ENCODE results near the gene ISOC2. TPM values are rescaled to one million over a fixed set of nuclear protein-coding genes. Genes with fewer than 3 reads are reported as not detected.
A peak's percentile ranks its signal among the peaks of the same experiment; 100 is the strongest.
"Not testable (repeated sequence)": the region's sequence is repeated elsewhere in the genome, so short reads cannot be mapped to it uniquely, and the experiment has no call there.

The ISOC2 gene
- total RNA-seq, 1 donor from 2014 or later = 36.6 TPM

DNA sequence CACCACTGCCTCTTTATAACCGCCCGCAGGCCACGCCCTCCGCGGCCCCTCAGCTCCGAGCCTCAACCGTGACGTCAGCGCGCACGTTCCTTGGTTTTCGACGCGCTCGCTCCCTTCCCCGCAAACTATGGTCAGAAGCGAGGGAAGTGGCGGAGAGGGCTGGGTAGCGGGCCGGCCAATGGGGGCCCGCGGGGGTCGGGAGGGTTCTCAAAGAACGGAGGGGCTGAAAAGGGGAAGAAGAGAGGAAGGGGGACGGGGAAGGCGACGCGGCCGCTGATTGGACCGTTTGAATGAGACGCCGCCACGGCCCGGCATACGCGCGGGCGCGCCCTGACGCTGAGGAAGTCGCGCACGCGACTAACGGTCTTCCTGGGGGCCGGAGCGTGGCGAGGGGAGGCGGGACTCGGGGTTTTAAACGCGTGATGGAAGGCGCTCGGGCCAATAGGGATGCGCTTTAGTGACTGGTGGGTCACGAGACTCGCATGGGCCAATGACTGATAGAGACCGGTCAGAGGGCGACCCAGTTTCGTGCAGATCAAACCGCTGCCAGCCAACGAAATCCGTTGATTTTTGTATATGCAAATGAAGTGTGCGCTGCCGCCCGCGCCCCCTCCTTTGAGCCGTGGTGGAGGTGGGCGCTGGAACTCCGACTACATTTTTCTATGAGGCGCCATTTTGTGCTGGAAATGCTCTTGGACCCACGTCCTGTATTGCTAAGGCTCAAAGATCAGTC lies 53.5 kb downstream of the ISOC2 start:
- TF ChIP-seq, protein P1, sequence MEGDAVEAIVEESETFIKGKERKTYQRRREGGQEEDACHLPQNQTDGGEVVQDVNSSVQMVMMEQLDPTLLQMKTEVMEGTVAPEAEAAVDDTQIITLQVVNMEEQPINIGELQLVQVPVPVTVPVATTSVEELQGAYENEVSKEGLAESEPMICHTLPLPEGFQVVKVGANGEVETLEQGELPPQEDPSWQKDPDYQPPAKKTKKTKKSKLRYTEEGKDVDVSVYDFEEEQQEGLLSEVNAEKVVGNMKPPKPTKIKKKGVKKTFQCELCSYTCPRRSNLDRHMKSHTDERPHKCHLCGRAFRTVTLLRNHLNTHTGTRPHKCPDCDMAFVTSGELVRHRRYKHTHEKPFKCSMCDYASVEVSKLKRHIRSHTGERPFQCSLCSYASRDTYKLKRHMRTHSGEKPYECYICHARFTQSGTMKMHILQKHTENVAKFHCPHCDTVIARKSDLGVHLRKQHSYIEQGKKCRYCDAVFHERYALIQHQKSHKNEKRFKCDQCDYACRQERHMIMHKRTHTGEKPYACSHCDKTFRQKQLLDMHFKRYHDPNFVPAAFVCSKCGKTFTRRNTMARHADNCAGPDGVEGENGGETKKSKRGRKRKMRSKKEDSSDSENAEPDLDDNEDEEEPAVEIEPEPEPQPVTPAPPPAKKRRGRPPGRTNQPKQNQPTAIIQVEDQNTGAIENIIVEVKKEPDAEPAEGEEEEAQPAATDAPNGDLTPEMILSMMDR (IDR thresholded peaks at IDR 0.05; ENCODE audit: unreplicated experiment) = no peak
- Mint-ChIP-seq H3K27ac (peak overlapping the region; percentile 98), H3K27me3 (peaks cover 14% of the 10 kb centered on the region), H3K9me3 (ENCODE audit: low read depth) (peaks cover 9% of the 10 kb centered on the region), H3K36me3 (ENCODE audit: insufficient read depth) (peaks cover 18% of the 10 kb centered on the region), H3K4me1 (ENCODE audit: low read depth) (peaks cover 14% of the 10 kb centered on the region), H3K4me3 (ENCODE audit: low read depth) (peak overlapping the region; percentile 88)
- DNase-seq (ENCODE audit: low spot score, unreplicated experiment) = peak; percentile 90

DNA sequence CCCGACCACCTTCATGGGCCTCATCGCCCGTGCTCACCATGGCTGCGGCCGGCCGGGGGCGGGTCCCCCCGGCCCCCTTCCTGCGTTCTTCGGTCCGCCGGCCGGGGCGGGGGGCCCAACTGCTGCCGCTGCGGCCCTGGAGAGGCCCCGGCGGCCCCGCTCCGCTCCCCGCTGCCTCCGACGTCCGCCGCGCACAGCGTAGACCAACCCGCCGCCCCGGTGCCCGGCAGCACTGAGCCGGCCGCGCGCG lies 54.0 kb downstream of the ISOC2 start, which contains the start of gene UBE2S:
TSS of gene UBE2S (minus strand) at position 239 of the 250 bp plus-strand sequence. CDS start at position 40, 199 bp downstream.
- peaks cover 14% of the 10 kb centered on the region for H3K27me3 Mint-ChIP-seq
- peak within 1 kb of the TSS; percentile 98 for H3K27ac Mint-ChIP-seq
- peak within 1 kb of the TSS; percentile 88 for H3K4me3 Mint-ChIP-seq (ENCODE audit: low read depth)
- DNase-seq (ENCODE audit: low spot score, unreplicated experiment); H3K9me3 Mint-ChIP-seq (ENCODE audit: low read depth): not testable (repeated sequence)
- H3K36me3 Mint-ChIP-seq (ENCODE audit: insufficient read depth) = peaks cover 18% of the 10 kb centered on the region
- peaks cover 14% of the 10 kb centered on the region for H3K4me1 Mint-ChIP-seq (ENCODE audit: low read depth)

DNA sequence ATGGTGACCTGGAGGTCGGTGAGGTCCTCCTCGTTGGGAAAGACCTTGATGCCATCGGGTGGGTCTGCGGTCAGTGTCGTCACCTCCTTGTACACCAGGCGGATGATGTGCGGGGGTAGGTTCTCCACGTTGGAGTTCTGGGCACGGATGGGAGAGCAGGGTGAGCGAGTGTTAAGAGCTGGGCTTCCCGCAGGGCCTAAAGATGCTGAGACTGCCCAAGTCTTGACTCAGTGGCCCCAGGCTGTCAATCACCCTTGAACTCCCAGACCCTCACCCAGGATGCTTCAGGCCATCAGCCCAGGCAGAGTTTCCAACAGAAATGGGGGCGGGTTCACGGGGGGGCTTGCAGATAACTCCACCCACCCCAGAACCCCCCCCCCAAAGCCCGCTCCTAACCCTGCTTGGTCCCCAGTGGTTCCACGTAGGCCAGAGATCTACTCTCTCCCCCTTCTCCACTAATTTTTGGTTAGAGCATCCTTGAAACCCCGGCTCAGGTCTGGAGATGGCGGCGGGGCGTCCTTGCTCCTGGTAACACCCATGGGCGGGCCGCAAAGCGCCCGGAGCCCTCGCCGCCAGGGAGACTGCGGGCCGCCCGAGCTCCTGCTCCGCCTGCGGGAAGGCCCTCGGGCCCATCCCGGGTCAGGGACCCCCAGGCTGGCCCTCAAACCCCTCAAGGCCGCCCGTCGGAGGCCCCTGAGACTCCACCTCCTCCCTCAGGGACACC lies 54.5 kb downstream of the ISOC2 start:
- Mint-ChIP-seq H3K4me1 (ENCODE audit: low read depth) (peaks cover 14% of the 10 kb centered on the region), H3K36me3 (ENCODE audit: insufficient read depth) (peaks cover 18% of the 10 kb centered on the region), H3K27me3 (peaks cover 14% of the 10 kb centered on the region), H3K27ac (peak overlapping the region; percentile 67), H3K9me3 (ENCODE audit: low read depth) (peaks cover 9% of the 10 kb centered on the region), H3K4me3 (ENCODE audit: low read depth) (peak overlapping the region; percentile 88)
- no peak for DNase-seq (ENCODE audit: low spot score, unreplicated experiment)
- TF ChIP-seq, protein P1 (IDR thresholded peaks at IDR 0.05; ENCODE audit: unreplicated experiment) = no peak

DNA sequence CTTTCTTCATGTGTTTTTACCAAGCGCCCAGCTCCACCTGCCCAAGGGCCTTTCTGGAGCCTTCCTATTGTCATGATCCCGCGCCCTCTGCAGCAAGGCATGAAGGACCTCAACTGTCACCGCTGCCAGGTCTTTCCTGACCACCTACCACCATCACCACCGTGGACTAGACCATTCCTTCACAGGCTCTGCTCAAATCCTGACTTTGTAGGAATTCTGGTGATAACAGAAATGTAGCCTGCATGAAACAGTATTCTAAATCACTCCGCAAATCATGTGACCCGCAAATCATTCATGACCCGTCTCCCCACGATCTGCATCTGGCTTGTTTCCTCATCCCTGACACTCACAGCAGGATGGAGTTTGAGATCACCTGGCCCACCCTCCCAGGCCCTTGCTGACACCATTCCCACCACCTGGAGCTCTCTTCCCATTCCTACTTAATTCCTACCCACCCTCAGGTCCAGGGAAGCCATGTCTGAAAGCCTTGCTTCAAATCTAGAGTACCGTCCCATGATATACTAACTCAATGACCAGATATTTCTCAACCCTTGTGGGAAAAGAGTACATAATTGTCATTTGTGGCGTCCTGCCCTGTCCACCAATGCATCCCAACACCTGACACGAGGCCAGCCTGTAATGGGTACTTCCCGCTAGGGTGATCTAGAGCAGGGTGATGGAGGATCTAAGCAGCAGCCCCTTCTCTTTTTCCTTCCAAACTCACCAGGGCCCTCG lies 55.2 kb downstream of the ISOC2 start:
- TF ChIP-seq, protein P1 (IDR thresholded peaks at IDR 0.05; ENCODE audit: unreplicated experiment) = no peak
- Mint-ChIP-seq H3K27me3 (peaks cover 12% of the 10 kb centered on the region), H3K4me1 (ENCODE audit: low read depth) (peaks cover 14% of the 10 kb centered on the region), H3K4me3 (ENCODE audit: low read depth) (peak overlapping the region; percentile 88), H3K27ac (peak overlapping the region; percentile 87), H3K9me3 (ENCODE audit: low read depth) (peaks cover 9% of the 10 kb centered on the region), H3K36me3 (ENCODE audit: insufficient read depth) (peaks cover 19% of the 10 kb centered on the region)
- no peak for DNase-seq (ENCODE audit: low spot score, unreplicated experiment)

DNA sequence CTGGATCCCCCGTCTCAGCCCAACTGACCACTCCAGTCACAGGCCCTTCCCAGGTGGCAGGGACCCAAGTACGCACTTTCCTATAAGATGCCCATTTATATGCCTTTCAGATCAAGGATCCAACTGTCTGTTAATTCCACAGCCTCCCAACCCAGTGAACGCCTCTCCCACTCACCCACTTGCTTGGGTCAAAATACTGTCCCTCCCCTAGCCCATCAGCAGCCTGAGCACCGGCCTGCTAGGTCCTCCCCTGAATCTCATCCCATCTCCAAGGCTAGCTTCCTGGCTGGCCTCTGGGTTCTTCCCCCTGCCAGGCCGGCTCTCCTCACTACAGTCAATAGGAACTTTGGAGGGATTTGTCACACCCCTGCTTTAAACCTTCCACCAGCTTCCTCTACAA lies 55.8 kb downstream of the ISOC2 start:
- TF ChIP-seq, protein P1 (IDR thresholded peaks at IDR 0.05; ENCODE audit: unreplicated experiment) = no peak
- Mint-ChIP-seq H3K4me1 (ENCODE audit: low read depth) (peaks cover 14% of the 10 kb centered on the region), H3K36me3 (ENCODE audit: insufficient read depth) (peaks cover 21% of the 10 kb centered on the region), H3K4me3 (ENCODE audit: low read depth) (peak overlapping the region; percentile 88), H3K9me3 (ENCODE audit: low read depth) (peaks cover 9% of the 10 kb centered on the region), H3K27me3 (peaks cover 7% of the 10 kb centered on the region), H3K27ac (peak overlapping the region; percentile 87)
- no peak for DNase-seq (ENCODE audit: low spot score, unreplicated experiment)

Other genes starting within 250 kb of the ISOC2 start
- gene TMEM86B, start 232.9 kb downstream of the ISOC2 start, total RNA-seq = 10.0 and 12.0 TPM in 2 replicates
- gene PPP6R1, start 202.6 kb downstream of the ISOC2 start, total RNA-seq = 70.9 and 72.3 TPM in 2 replicates
- 46.1 and 46.9 TPM in 2 replicates for gene HSPBP1, start 181.5 kb downstream of the ISOC2 start, total RNA-seq
- gene BRSK1, start 177.6 kb downstream of the ISOC2 start, total RNA-seq = 67.6 and 68.7 TPM in 2 replicates
- gene TMEM150B, start 136.3 kb downstream of the ISOC2 start, total RNA-seq = not detected in 2 replicates
- 68.4 and 68.6 TPM in 2 replicates for gene KMT5C, start 121.8 kb downstream of the ISOC2 start, total RNA-seq
- not detected in 2 replicates for gene COX6B2, start 106.9 kb downstream of the ISOC2 start, total RNA-seq
- 0.09 TPM in 1 of 2 replicates, not detected in the other for gene GARIN5B, start 98.4 kb downstream of the ISOC2 start, total RNA-seq
- 2.2 and 2.8 TPM in 2 replicates for gene IL11, start 91.2 kb downstream of the ISOC2 start, total RNA-seq
- gene TMEM190, start 84.8 kb downstream of the ISOC2 start, total RNA-seq = 2.3 and 4.3 TPM in 2 replicates
- 5.0 and 5.6 TPM in 2 replicates for gene TMEM238, start 77.3 kb downstream of the ISOC2 start, total RNA-seq
- gene RPL28, start 75.7 kb downstream of the ISOC2 start, total RNA-seq = 1,450 and 1,547 TPM in 2 replicates
- gene UBE2S, start 53.9 kb downstream of the ISOC2 start, total RNA-seq = 69.9 and 77.2 TPM in 2 replicates
- gene SHISA7, start 18.3 kb downstream of the ISOC2 start, total RNA-seq = 0.10 TPM in 1 of 2 replicates, not detected in the other
- gene C19orf85, start 3.1 kb upstream of the ISOC2 start, total RNA-seq = not detected in 2 replicates
- gene ZNF628, start 15.0 kb upstream of the ISOC2 start, total RNA-seq = 12.9 and 16.8 TPM in 2 replicates
- 62.6 and 69.7 TPM in 2 replicates for gene NAT14, start 23.5 kb upstream of the ISOC2 start, total RNA-seq
- 1.1 and 1.6 TPM in 2 replicates for gene SSC5D, start 26.8 kb upstream of the ISOC2 start, total RNA-seq
- gene SBK2, start 75.5 kb upstream of the ISOC2 start, total RNA-seq = 1.9 and 2.3 TPM in 2 replicates
- gene SBK3, start 83.9 kb upstream of the ISOC2 start, total RNA-seq = 0.64 TPM in 1 of 2 replicates, not detected in the other
- gene ZNF579, start 119.2 kb upstream of the ISOC2 start, total RNA-seq = 26.6 and 29.1 TPM in 2 replicates
- 35.5 and 39.0 TPM in 2 replicates for gene FIZ1, start 137.9 kb upstream of the ISOC2 start, total RNA-seq
- 7.9 and 8.5 TPM in 2 replicates for gene ZNF524, start 138.6 kb upstream of the ISOC2 start, total RNA-seq
- gene ZNF865, start 144.0 kb upstream of the ISOC2 start, total RNA-seq = 19.0 and 19.9 TPM in 2 replicates
- 14.6 and 15.3 TPM in 2 replicates for gene ZNF784, start 162.9 kb upstream of the ISOC2 start, total RNA-seq
- 45.9 and 46.2 TPM in 2 replicates for gene ZNF580, start 179.4 kb upstream of the ISOC2 start, total RNA-seq
- gene ZNF581, start 182.0 kb upstream of the ISOC2 start, total RNA-seq = 38.8 and 40.1 TPM in 2 replicates
- gene CCDC106, start 186.6 kb upstream of the ISOC2 start, total RNA-seq = 23.0 and 23.9 TPM in 2 replicates
- gene U2AF2, start 193.4 kb upstream of the ISOC2 start, total RNA-seq = 275 and 281 TPM in 2 replicates
- gene EPN1, start 213.6 kb upstream of the ISOC2 start, total RNA-seq = 115 and 118 TPM in 2 replicates